ENCODE measurements around the gene GNAI2.
A peak's percentile ranks its signal among the peaks of the same experiment; 100 is the strongest.
"Not testable (repeated sequence)": the region's sequence is repeated elsewhere in the genome, so short reads cannot be mapped to it uniquely, and the experiment has no call there.

The GNAI2 gene

DNA sequence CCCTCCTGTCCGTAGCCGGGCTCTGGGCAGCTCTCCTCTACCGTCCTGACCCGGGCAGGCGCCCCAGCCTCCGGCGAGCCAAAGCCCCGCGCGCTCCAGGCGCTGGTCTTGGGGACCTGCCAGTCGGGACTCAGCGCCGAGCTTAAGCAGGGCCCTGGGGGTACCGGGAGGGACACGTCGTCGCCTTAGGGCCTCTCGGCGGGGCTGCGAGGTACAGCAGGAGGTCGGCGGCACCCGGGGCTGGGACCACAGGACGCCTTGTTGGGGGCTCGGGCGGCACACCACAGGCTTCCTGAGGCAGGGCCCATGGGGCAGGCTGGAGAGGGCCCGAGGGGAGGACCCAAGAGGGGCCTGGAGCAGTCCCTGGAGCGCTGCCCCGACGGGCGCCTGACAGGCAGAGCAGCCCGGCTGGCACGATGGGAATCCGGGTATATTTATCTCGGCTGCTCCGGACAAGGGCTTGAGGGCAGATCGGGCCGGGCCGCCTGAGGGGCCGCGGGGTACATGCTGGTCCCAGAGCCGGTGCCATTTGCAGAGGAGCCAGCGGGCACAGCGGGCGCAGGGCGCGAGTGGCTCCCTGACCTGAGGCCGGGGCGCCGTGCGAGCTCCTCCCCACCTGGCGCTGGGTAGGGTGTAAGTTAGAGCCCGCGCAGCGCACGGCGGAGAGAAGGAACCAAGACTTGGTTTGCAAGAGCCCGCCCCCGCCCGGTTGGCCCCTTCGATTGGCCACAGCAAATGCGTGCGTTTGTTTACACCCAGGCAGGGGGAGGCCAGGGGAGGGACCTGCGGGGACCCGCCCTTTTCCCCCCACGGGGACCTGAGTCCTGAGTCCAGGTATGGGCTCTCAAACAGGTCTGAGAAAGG, 30.4 kb upstream of the GNAI2 start:
- DNase-seq, result no peak

DNA sequence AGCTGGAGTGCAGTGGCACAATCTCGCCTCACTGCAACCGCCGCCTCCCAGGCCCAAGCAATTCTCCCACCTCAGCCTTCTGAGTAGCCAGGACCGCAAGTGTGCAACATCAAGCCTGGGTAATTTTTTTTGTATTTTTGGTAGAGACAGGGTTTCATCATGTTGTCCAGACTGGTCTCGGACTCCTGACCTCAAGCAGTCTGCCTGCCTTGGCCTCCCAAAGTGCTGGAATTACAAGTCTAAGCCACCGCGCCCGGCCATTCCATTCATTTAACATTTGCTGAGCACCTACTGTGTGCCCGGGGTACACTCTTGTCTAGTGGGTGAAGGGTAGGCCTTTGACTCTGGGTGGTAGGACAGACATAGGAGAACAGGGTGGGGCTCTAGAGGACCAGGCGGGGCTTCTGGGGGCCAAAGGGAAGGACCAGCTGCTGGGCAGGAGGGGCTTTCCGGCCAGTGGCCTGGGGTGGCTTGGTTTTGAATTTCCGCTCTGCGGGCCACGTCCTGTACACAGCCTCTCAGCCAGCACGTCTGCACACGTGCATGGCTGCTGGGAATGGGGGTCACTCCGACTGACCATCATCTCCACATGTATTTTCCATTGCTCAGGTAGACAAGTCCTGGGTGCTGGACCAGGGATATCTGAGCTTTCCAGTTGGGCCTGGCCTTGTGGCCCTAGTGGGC, 28.5 kb upstream of the GNAI2 start:
- no peak for DNase-seq

DNA sequence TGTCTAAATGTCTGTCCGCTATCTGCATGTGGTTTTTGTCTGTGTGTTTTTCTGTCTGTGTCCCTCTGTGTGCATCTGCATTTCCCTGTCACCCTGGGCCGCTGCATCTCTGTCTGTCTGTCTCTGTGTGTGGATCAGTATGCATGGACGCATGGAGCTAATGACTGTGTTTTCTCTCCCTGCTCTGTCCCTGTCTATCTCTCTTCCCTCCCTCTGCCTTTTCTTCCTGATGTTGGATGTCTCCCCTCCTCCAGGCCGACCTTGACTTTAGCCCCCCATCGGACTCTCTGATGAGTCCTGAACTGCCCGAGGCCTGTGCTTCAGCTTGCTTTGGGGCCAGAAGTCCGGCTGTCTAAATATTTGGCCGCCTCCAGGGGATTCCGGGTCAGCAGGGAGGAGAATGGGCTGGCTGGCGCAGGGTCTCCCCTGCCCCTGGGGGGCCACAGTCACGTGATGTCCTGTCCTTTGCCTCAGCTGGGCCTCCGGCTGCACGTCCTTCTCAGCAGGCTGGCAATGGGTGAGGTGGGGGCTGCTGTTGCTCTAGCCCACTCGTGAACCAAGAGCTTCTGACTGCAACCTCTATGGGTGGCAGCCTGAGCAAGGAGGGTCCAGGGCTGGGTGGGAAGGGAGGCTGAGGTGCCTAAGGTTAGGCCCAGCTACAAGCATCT, 27.2 kb upstream of the GNAI2 start:
- DNase-seq, result no peak

DNA sequence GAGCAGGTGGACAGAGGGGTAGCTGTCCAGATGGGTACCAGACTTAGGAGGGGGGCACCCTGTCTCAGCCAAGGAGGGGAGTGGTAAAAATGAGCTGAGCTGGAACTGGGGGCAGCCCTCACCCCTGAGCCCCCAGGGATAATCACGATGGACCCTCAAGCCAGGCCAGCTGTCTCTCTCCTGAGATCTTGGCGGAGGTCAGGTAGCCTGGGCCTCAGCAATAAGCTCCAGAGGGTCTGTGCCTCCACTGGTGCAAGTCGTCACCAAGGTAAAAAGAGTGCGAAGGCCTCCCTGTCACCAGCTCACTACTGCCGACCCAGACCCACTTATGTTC, 25.9 kb upstream of the GNAI2 start:
- DNase-seq, result no peak

DNA sequence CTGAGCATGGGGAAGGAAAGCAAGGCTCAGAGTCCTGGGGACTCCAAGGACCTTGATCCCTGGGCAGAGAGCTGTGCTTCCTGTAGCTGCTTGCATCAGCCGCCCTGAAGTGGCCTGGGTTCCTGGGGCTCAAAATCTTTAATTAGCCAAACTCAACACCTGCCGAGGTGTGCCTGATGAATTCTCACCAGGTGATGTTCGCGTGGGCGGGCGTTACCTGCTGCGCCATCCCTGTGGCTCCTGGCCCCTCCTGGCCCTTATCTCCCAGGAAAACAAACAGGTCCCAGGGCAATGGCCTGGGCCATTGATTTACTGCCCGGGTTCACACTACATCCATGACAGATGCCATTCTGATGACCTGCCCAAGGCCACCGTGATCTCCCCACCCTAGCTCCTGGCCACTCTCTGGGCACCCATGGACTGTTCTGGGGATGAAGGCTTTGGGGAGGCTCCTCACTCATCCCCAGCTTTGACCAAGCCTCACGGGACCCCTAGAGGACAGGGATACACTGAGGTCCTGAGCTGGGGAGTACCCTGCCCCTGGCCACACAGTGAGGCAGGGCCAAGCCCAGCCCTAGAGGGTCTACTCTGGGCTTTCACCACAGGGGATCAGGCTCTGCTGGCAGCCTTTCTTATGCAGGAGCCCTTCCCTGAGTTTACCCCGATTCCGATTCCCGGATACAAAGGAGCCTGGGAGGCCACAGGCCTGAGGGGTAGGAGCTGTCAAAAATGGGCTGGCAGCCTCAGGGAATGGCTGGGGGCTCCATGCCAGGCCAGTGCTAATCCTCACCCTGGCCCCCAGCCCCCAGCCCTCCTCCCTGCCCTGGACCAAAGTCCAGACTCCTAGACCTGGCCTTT, 25.3 kb upstream of the GNAI2 start:
- no peak for DNase-seq

DNA sequence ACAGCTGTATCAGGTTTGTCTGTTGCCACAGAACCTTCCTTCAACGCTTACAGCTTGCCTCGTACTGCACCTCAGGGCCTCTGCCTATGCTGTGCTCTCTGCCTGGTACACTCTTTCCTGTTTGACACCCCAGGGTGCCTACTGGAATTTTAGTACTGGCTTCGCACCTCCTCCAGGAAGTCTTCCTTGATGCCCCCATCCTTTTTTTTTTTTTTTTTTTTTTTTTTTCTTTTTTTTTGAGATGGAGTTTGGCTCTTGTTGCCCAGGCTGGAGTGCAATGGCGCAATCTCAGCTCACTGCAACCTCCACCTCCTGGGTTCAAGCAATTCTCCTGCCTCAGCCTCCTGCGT, 24.7 kb upstream of the GNAI2 start:
- not testable (repeated sequence) for DNase-seq

DNA sequence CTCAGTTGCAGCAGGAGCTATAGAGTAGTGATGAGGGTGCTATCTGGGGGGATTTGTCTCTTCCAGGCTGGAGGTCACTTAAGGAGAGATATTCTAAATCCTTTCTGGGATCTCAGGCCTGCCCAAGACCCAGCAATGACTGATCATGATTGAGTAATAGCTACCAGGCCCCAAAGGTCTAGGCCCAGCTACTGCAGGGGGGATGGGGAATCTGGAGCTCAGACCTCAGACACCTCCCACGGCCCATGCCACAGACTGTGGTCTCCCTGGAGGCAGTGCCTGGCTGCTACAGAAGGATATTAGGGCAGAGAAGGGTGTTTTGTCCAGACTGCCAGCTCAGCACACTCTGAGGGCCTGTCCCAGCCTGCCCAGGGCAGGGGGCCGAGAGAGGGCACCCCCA, 24.1 kb upstream of the GNAI2 start:
- DNase-seq, result no peak

DNA sequence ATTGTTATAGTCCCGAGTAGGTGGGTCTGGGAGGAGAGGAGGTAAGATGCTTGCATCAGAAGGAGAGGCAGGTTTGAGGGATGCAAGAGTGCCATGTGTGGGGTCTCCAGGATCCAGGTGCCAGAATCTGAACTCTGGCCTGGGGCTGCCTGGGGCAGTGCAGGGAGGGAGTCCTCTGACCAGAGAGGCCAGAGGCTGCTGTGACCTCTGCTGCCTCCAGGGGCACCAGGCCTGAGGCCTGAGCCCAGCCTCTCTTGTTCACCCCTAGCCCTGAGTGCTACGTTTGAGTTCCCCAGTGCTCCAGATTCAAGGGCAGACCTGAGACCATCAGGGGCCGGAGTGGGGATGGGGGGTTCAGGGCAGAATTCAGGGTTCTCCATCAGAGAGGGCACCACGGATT, 23.5 kb upstream of the GNAI2 start:
- DNase-seq, result no peak

DNA sequence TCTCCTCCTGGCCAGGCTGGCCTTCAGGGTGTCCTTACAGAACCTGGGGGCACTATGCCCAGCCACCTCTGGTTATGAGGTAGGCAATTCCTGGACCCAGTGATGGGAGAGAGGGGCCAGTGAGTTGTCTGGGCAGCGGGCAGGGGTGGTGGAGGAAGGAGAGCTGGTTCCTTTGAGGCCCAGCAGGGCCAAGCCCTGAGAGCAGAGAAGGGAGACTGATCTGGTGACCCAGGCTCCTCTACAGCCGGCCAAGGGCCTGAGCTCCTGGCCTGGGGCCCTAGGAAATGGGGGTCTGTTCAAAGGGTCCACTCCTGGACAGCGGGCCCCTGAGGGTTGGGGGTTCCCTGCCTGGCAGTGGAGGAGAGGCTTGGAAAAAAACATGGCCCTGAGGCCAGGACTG, 23.0 kb upstream of the GNAI2 start:
- no peak for DNase-seq

DNA sequence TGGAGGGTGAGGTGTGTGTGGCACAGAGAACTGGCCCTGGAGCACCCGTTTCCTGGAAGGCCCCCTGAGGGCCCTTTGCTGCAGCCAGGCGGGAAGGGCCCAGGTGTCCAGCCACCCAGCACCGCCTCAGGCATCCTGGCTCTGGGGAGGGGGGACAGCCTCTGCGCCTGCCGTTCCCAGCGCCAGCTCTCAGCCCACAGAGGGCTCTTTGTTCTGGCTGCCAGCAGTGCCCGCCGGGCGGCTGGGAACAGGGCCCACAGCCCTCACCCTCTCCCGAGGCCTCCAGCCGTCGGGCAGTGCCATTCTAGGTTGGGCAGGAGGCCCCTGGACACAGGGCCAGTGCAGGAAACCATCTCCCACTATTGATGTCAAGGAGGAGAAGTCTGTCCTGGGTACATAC, 22.6 kb upstream of the GNAI2 start:
- no peak for DNase-seq

DNA sequence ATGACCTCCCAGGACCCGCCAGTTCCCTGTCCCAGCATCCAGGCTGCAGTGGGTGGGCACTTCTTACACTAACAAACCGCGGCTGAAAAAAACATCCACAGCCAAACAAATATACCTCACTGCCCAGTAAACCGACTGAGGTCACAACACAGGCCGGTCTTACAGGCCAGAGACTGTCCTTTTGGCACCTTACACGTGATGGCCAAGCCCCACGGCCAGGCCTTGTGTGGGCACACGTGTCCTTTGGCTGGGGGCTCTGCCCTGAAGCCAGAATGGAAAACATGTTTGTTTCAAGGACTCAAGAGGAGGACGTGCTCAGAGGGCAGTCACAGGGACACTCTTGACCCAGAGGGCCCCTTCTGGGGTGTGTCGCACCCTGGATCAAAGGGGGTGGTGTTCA, 21.2 kb upstream of the GNAI2 start:
- DNase-seq, result no peak

DNA sequence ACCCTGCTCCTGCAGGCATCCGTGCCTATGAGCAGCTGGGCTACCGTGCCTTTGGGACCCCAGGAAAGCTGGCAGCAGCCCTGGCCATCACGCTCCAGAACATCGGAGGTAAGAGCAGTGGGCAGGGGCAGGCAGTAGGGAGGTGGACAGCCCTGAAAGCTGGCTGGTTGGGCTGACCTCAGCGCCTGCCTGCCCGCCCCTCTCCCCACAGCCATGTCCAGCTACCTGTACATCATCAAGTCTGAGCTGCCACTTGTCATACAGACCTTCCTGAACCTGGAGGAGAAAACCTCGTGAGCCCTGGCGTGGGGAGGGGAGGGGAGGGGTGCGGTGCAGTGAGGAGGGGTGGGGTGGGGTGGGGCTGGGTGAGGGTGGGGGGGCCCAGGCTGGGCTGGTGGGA, 20.5 kb upstream of the GNAI2 start:
- DNase-seq, result no peak

DNA sequence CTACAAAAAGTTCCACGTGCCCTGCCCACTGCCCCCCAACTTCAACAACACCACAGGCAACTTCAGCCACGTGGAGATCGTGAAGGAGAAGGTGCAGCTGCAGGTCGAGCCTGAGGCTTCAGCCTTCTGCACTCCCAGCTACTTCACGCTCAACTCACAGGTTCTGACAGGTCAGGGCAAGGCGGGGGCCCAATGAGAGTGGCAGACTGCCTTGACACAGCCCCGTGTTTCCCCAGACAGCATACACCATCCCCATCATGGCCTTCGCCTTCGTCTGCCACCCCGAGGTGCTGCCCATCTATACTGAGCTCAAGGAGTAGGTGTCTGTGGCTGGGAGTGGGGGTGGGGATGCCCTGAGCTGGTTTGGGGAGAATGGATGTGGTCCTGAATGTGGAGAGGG, 18.3 kb upstream of the GNAI2 start:
- DNase-seq, result no peak

DNA sequence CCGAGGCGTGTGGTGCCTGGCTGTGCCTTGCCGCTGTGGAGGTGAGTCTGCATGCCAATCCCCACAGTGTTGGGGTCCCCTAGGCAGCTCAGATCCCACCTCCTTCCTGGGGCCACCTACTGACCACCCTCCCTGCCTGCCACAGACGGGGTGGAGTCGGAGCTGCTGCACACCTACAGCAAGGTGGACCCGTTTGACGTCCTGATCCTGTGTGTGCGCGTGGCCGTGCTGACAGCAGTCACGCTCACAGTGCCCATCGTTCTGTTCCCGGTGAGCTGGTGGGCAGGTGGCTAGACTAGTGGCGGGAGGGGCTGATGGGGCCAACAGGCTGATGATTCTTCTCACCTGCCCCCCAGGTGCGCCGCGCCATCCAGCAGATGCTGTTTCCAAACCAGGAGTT, 17.6 kb upstream of the GNAI2 start:
- no peak for DNase-seq

DNA sequence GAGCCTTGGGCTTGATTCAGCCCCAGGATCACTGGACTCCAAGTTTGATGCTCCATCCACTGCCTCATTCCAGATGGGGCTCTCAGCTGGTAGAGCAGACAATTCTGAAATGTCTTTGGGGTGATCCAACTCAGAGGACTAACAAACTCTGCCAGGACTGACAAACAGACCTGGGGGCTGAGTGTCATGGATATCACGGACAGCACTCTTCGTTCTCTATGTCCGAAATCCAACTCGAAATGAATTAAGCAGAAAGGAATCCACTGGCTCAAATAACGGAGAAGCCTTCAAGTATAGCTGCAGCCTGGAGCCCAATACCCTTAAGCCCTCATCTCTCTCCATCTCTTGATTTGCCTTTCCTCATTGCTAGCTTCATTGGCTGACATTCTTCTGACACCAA, 16.7 kb upstream of the GNAI2 start:
- DNase-seq, result no peak

DNA sequence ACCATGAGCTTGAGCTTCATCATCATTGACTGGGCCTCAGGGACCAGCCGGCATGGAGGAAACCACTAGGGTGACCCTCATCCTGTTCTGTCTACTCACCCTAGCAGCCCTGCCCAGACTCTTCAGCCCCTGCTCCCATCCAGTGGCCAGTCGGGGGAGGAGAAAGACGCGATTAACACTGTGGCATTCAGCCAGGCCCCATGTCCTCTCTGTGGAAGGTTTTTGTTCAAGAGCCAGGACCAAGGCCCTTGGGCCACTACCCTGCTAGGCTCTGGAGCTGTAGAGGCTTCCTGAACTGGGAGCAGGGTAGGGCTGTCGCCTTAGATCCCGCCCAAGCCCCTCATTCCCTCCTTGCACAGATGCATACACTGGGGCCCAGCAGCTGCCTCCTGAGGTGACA, 15.9 kb upstream of the GNAI2 start:
- no peak for DNase-seq

DNA sequence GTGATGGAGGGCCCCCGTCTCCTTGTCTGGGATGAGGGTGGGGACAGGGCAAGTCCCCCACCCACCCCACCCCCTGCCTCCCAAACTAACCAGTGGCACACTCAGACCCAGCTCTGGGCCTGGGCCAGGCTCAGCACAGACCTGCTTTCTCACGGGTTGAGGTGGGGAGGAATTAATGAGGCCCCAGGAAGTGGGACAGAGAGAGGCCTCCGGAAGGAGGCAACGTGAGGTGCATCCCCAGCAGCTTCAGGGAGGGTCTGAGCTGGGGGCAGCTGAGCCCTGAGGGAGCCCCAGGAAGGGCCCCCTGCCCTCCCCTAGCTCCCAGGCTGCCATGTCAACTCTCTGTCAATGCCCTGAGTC, 15.0 kb upstream of the GNAI2 start:
- no peak for DNase-seq

DNA sequence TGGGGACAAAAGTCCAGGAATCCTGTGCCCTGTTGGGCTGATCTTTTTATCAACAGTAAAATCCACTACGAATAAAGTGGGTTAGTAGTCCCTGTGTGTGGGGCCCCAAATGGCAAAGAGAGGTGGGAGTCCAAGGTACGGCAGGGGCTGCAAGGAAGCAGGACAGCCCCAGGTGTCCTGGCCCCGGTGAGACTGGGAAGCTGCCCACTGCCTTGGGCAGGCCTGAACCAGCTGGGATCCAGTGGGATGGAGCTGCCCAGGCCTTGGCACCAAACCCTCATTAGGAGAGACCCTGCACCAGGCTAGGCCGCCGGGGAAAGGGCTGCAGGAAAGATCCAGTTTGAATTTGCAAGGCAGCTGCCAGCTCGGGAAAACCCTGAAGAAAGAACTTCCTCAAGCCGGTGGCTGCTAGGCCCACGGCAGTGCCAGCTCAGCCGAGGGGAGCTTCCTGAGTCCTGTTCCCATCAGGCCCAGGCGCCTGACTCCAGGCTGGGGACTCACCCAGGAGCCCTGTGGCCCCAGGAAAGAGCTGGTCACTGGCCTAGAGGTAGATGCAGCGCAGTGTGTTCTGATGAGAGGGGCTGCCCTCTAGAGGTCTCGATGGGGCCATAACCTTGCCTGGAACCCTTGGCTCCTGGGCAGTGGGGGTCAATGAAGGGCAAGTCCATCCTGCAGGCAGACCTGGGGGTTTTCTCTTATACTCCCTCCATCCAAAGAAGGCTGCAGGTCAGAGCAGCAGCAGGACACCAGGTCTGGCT, 14.4 kb upstream of the GNAI2 start:
- DNase-seq, result no peak

DNA sequence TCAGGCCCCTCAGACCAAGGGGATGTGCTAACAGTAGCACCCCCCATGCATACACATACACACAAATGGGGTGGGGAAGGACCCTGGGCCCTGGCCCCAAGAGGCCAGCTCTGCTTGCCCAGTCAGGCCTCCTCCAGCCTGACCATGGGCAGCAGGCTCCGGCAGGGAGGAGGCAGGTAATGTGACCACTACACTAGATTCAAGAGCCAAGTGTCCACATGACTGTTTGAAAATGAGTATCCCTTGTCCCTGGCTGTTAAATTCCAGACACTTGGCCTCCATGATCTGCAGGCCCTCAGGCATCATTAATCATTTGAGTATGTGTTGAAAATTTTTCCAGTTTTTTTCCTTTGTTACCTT, 13.9 kb upstream of the GNAI2 start:
- DNase-seq, result no peak

DNA sequence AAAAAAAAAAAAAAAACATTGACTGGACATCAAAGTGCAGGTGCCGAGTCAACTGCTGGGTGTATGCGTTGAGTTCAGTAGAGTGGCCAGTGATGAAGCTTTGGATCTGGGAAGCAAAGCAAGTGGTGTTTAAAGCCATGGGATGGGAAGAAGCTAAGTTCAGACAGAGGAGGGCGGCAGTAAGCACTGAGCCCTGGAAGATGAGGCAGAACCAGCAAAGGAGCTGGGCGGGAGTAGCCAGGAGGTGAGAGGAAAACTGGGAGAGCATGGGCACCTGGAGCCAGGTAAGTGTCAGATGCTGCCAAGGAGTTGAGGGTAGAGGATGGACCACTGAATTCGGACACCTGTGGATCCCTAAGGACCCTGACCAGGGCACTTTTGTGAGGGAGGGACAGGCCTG, 11.4 kb upstream of the GNAI2 start:
- no peak for DNase-seq

DNA sequence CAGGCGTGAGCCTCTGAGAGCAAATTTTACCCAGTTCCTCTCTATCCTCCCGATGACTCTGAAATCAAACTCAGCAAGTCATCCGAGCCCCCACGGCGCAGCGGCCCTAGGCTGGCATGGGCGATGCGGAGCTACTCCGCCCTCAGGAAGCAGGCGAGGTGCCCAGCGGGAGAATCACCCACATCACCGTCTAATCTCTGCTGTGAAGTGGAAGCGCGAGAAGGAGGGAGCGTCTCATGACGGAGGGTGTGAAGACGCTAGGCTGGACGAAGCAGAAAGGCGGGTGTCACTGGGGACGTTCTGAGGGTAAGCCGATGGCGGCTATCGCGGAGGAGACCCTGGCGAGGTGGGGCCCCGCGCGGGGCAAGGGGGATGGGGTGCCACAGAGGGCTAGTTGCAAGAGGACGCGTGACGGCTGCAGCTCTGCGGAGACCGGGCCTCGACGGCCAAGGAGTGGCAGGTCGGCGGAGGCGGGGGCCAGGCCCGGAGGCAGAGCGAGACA, 9.1 kb upstream of the GNAI2 start:
- DNase-seq, result no peak

DNA sequence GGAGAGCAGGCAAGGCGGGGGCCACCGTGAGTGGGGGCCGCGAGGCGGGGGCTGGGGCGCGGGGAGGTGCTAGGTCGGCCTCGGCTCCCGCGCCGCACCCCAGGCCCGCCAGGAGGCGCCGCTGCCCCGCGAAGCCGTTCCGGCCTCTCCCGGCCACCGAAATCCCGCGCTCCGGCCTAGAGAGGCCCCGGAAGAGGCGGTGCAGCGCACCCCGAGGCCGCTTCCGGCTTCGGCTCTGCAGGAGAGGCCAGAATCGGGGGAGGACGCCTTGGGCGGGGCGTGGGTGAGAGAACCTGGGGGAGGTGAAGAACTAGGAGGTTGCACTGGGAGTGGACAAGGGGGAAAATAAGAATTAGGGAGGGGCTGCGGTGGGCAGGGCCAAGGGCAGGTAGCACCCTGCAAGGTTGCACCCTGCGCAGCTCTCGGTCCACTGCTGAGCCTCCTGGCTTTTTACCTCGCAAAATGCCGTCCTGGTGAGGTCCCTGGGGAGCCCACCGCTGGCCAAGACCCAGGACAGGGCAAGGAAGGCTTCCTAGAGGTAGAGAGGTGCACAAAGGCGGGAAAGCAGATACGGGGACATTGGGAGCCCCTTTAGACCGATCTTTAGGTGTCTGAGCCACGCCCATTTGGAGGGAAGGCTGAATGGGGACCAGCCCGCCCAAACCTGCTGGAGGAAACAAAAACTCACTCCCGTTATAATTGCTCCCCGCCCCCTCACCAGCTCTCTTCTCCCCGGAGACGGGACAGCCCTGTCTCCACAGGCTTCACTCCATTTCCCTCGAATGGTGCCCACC, 8.4 kb upstream of the GNAI2 start:
- peak; percentile 48 for DNase-seq

All from NCI-H1694 (cell line).